HL-60/S4 treated with phorbol 12-myristate 13-acetate at 8.2 ng/mL for 4 days and 3 days (cell line): ENCODE results near the gene LRRC17.
"Not testable (repeated sequence)": the region's sequence is repeated elsewhere in the genome, so short reads cannot be mapped to it uniquely, and the experiment has no call there.

Experiments used
- in situ Hi-C: fragments of 300-500 bp; cut with MboI; formaldehyde crosslinking; loops from 2 replicates; pipeline ENCODE4 v1.15.0; 2022; ENCODE audit warnings: low sequenced_read_pairs

Gene LRRC17

DNA sequence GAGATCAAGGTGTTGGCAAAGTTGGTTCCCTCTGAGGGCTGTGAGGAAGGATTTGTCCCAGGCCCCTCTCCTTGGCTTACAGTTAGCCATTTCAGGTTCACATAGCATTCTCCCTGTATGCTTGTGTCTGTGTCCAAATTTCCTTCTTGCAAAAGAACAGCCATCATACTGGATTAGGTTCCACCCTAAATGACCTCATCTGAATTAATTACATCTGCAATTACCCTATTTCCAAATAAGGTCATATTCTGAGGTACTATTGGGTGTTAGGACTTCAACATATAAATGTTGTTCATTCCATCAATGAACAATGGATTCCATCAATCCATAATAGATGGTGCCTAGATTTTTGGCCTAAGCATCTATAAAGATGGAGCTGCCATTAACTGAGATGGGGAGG, 16.2 kb upstream of the LRRC17 start:
- in situ Hi-C loops, result no loop called here

DNA sequence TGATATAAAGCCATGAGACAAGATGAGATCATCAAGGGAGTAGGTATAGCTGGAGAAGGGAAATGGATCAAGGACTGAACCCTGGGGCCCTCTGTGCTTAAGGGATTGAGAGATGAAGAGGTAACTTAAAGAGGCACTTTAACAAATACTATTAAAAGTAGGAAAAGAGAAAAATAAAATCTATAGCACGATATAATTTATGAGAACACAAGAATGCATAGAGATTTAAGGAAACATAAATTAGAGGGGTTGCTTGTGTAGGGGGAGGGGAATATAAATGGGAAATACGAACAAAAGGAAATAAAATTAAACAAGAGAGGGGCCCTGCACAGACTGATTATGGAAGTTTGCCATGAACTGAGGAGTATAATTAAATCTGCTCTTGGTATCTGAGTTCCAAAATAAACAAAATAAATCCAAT, 15.6 kb upstream of the LRRC17 start:
- in situ Hi-C loops, result no loop called here

DNA sequence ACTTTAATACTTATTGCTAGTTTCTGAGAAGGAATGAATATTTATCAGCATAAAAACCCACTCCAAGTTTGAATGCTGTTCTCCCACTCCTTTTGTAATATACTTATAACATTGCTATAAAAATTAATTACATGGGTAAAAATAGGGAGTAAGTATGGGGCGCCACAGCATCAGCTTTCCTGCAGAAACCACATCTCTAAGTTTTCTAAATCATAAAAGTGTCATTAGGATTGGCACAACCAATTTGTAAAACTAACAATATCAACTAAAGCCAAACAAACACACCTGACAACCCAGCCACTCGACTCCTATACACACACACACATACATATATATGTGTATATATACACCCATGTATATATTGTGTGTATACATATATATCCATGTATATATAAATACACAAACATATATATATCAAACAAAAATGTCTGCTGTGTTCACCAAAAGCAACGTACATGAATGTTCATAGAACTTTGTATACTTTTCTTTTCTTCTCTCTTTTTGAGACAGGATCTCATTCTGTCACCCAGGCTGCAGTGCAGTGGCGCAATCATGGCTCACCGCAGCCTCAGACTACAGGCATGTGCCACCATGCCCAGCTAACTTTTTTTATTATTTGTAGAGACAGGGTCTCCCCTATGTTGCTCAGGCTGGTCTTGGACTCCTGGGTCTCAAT, 14.8 kb upstream of the LRRC17 start:
- in situ Hi-C loops, result no loop called here

DNA sequence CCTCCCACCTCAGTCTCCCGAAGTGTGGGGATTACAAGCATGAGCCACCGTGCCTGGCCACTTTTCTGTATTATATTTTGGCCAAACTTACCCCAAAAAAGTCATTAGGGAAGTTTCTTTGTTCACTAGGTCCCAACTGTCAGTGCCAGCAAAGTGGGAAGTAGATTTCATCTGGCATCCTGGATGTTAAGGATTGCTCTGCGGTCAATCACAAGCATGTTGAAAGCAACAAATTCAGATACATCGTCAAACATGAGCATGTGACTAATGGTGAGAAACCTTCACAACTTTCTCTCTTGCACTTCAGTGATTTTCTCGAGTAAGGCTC, 14.3 kb upstream of the LRRC17 start:
- in situ Hi-C loops, result no loop called here

DNA sequence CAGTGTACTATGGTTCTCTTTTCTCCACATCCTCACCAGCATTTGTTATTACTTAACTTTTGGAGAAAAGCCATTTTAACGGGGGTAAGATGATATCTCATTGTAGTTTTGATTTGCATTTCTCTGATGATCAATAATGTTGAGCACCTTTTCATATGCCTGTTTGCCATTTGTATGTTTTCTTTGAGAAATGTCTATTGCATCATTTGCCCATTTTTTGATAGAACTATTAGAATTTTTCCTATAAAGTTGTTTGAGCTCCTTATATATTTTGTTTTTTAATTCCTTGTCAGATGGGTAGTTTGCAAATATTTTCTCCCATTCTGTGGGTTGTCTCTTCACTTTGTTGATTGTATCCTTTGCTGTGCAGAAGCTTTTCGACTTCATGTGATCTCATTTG, 10.7 kb upstream of the LRRC17 start:
- in situ Hi-C loops, result not testable (repeated sequence)

DNA sequence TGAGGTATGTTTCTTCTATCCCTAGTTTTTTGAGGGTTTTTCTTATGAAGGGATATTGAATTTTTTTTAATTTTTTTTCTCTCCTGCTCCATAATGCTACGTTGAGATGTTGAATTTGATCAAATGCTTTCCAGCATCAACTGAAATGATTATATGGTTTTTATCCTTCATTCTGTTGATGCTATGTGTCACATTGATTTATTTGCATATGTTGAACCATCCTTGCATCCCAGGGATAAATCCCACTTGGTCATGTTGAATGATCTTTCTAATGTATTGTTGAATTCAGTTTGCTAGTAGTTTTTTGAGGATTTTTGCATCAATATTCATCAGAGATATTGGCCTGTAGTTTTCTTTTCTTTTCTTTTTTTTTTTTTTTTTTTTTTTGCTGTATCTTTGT, 9.2 kb upstream of the LRRC17 start:
- in situ Hi-C loops, result not testable (repeated sequence)

DNA sequence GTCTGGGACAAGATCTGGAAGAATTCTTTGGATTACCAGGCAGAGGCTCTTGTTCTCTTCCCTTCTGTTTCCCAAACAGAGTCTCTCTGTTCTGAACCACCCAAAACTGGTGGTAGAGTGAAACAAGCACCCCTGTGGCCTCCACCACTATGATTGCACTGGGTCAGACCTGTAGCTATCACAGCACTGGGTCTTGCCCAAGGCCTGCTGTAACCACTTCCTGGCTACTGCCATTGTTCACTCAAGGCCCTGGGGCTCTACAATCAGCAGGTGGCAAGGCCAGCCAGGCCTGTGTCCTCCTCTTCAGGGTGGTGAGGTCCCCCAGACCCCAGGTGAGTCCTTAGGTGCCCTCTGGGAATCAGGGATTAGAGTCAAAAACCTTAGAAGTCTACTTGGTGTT, 4.1 kb upstream of the LRRC17 start:
- in situ Hi-C loops, result no loop called here

DNA sequence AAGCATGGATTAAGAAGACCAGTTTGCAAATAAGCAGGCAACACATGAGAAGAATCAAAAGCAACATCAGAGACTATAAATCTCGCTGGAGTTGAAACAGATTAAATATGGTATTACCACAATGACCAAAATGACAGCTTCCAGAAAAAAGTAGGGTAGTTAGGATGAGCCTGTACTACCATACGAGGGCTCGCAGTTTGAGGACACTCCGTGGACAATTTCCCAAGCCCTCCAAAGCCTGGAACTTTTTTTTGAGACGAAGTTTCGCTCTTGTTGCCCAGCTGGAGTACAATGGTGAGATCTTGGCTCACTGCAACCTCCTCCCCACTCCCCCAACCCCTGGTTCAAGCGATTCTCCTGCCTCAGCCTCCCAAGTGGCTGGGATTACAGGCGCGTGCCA, 1.0 kb downstream of the LRRC17 start:
- in situ Hi-C loops, result no loop called here

DNA sequence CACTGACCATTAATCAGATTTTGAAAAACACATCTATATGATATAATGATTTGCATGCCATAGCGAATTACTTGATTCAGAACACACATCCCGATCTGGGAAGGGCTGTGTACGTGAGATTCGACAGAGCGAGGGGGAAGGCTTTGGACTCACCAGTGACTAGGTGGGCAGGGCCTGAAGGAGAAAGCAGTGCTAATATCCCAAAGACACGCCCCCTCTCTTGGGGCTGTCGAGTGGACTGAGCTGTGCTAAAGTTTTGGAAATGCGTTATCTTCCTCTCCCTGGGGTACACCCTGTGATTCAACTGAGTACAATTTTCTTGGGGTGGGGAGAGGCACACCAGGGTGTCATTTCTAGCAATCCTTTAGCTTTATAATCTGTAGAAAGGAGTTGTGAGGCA, 1.8 kb downstream of the LRRC17 start:
- in situ Hi-C loops, result no loop called here

DNA sequence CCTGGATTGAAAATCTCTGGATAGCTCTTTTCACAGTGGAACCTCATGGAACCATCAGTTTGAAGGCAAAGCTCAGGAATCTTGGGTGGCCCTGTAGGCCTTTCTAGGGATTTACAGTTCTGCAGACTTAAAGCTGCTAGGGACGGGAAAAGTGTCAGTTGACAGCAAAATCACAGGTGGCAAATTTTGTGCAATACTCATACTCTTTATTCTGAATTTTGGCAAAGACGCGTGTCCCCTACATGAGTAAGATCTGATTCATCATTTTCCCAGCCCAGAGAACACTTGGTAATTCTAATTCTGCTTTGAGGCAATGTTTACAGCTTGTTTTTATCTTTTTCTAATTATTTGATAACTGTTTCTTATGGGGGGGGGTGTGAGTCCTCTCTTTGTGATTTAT, 3.6 kb downstream of the LRRC17 start:
- in situ Hi-C loops, result no loop called here

DNA sequence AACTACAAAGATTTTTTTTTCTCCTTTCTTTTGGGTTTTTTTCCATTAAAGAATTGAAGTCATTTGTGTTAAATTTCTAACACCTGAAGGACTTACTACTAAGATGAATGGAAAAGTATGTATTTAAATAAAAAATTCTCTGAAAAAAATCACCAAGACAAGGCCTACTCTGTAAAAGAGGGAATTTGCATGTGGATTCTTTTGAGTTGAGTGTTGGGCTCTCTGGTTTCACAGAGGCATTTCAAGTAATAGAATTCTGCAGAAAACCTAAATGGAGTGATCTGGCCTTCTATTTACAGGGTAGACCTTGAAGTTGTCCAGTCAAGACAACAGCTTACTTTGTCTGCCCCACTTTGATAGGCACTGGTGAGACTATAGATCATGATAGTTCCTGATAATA, 4.1 kb downstream of the LRRC17 start:
- in situ Hi-C loops, result no loop called here

DNA sequence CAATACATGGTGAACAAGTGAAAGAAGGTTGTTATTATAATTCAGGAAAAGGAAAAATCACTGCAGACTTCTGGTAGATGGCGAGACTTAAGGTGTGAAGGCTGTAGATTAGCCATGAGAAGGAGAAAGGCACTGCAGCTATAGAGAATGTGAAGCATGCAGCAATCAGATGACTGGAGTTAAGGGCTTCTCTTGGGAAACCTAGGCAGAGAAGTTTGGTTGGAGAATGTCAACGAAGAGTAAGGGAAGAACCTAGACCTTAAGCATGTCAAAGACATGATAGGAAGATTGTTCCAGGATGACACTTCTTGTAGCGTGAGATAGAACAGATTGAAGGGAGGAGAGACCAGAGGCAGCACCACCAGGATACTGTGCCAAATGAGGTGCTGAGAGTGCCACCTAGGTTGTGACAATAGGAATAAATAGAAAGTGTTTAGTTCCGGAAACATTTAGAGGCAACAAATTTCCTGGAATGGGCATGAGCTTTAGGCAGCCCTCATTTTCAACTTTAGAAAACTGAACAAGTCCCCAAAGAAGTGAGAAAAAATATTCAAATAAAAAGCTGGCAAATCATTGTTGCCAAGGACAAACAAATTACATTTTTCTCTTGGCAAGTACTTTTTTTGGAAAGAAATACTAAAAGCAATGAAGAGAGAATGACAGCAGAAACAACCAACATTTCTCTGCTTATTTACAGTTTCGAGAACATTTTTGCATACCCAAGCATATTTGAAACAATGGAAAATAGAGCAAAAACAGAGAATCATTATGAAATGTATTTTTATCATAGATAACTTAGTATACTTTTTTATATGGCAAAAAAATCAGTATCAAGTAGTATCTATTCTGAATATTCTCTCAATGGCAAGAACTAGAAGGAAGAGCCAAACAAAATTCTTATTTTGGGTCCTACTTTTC, 4.9 kb downstream of the LRRC17 start:
- in situ Hi-C loops, result no loop called here

DNA sequence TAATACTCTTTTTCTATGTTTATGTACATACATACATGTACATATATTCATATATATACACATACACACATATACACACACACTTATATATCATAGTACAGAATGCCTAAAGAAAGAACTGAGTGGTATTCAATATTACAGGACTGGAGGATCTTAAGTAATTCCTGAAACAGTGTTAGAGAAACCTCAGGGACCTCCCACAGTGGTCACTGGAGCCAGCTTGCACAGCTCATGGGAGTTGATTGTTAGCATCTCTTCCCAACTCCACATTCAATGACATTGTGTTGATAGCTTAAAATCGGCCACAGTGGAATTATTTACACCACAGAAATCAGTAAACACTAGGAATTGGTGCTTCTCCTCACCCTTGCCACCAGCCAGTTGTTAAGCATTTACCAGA, 6.0 kb downstream of the LRRC17 start:
- in situ Hi-C loops, result no loop called here

DNA sequence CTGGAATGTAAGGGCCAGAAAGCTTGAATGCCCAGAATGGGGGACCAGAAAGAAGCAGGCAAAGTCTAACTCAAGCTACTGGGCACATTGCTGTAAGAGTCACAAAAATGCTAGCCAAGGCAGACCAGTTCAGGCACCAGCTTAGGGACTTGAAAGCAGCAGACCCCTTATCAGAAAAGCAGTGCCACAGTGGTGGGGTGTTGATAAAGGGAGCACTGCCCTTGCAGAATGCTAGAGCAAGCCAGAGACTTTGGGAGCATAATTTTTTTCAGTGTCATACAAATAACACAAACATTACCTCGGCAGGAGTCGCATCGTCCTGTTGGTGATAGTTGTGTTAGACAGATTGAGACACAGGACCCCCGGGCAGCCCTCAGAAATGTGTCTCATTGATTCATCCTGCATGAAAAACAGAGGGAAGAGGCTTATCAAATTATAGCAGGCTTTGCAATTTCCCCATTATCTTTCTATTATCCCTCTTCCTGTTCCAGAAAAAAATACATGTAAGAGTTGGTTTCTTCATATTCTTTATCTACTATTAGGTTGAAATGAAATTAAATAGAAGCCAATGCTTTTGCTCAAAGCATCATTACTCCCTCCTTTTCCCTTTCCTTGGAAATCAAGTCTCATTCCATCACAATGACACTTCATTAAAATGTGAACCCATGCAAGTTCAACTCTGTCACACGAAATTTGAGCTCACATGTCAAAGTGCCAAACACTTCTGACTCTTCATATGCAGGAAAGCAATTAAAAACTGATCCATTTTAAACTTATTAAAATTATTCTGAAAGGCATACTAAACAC, 13.4 kb downstream of the LRRC17 start:
- in situ Hi-C loops, result no loop called here

DNA sequence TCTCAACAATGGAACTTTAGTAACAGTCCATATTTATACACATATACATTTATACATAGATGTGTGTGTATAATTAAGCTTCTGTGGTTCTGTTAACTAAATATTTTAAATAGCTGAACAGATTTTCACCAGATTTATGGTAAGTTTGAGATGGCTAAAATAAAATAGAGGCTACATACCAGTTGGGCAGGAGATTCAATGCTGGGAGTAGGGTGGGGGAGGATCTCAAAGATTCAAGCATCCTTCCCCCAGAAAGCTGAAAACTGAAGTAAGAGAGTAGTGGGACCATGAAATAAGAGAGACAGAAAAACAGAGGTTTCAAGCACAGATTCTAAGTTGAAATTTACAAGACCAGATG, 14.0 kb downstream of the LRRC17 start:
- in situ Hi-C loops, result no loop called here

DNA sequence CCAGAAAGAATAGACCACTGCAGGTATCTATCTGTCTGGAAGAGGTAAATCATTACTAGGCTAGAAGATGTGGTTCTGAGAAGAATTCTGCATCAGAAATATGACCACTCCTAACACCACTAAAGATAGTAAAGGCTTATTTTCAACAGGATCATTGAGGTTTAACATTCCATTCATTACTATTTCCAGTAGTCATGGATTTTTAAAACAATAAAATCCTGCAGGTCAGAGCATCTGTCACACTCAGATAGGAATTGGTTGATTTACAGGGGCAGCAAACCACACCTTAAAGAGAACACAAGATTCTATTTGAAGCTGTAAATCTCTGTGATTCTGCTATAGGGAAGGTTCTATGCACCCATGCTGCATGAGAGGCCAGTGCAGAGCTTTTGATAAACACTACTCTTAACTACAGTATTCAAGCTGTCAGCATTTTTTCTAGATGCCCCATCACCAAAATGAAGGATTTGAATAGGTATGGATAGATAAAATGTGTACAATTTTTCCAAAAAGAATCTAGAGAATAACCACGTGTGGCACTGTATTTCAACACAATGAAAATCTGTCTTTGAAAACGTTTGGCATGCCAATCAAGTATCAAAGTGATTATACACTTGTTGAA, 14.6 kb downstream of the LRRC17 start:
- in situ Hi-C loops, result no loop called here

DNA sequence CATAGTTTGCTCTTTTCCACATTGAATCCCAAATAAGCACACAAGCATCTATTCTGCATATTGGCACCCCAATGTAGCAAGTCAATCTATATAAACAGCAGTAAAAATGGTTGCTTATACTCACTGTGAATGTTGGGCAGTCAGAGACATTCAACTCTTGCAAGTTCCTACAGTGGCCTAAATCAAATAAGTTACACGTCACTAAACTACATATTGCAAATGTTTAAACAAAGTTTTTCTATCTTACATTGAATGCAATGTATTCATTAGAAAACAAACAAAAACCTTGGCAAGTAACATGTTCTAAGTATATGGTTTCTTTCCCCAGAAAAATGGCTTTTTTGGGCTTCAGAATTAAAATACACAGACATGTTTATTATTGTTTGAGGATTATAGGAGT, 19.0 kb downstream of the LRRC17 start:
- in situ Hi-C loops, result no loop called here

DNA sequence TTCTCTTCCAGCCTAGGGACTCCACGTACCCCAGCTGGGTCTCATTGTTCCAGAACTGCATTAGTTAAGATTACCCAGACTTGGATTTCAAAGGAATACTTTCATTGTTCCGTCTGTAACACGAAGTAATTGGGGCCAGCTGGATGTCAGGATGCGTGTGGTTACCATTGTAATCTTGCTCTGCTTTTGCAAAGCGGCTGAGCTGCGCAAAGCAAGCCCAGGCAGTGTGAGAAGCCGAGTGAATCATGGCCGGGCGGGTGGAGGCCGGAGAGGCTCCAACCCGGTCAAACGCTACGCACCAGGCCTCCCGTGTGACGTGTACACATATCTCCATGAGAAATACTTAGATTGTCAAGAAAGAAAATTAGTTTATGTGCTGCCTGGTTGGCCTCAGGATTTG, 21.0 kb downstream of the LRRC17 start:
- in situ Hi-C loops, result no loop called here

DNA sequence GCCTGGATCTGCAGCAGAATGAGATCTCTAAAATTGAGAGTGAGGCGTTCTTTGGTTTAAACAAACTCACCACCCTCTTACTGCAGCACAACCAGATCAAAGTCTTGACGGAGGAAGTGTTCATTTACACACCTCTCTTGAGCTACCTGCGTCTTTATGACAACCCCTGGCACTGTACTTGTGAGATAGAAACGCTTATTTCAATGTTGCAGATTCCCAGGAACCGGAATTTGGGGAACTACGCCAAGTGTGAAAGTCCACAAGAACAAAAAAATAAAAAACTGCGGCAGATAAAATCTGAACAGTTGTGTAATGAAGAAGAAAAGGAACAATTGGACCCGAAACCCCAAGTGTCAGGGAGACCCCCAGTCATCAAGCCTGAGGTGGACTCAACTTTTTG, 21.4 kb downstream of the LRRC17 start:
- in situ Hi-C loops, result no loop called here

DNA sequence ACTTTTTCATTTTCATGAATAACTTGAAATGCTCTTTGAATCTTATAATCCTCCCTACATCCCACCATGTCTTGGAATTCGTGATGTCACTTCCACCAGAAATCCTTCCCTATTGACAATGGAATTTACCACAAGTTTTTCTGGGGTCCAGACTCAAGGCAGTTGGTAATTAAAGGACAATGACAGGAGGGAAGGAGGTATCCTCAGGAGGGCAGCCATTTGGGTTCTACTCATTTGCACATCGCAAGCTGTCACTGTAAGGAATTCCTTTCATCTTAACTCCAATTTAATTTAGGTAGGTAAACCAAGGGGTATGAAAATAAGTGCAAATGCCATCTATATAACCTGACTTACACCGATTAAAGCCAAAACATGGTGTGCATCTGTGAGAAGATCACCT, 21.9 kb downstream of the LRRC17 start:
- in situ Hi-C loops, result no loop called here

DNA sequence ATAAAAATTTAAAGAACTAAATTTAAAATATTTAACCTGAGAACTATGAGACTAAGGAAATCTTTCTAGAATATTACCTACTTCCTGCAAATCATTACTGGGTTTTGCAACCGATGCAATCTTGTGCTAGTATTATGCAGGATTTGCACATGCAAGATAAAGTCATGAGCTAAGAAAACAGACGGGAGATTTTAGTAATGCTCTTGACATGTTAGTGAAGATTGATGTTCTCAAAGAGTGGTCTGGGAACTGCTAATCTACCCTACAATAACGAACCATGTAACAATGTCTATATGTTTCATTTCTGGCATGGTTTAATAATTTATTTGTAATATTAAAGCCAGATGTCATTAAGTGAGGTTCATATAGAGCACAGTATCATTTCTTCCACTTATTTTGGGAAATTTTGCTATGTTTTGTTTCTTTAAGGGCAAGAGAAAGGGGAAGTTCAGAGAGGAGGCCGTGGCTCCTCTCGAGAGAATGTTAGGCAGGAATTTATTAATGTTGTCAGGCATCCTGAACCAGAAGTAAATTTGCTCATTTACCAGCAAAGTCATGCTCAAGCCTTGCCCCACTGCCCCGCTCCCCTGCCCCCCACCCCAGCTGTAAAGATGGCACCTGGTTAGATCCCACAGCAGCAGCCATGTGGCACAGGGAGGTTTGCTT, 22.8 kb downstream of the LRRC17 start:
- in situ Hi-C loops, result no loop called here
